RWPE1 (cell line): ENCODE results near the gene ZNF334.

Experiments used
- CTCF ChIA-PET: fragments of 350-600 bp; sonication (Branson Sonifier 250); formaldehyde crosslinking; extraction: SDS; loops from one replicate; lab custom pipeline; 2021; lab: Yijun Ruan, JAX
- POLR2A ChIA-PET: fragments of 400-600 bp; formaldehyde crosslinking; extraction: SDS; loops from one replicate; lab custom pipeline; 2020; ENCODE audit warnings: antibody characterized with exemption; ENCODE audit not compliant: low non-redundant PET; lab: Yijun Ruan, JAX
- DNase-seq: peaks from one replicate; pipeline ENCODE4 v3.0.0; 2012; ENCODE audit warnings: low spot score
- H3K27ac ChIP-seq: fragments of 450-650 bp; 2 replicates; pipeline ENCODE4 v1.5.1; 2017
- CTCF ChIP-seq: fragments of 450-650 bp; conservative IDR thresholded peaks from 2 replicates; pipeline ENCODE4 v1.5.1; 2017; ENCODE audit warnings: low read depth, mild to moderate bottlenecking

Gene ZNF334

GRCh38 chr20:46512943-46513844 is at the start of gene ZNF334:
Gene ZNF334 (minus strand): TSS chr20:46513559. CDS start chr20:46512102, 1,457 bp downstream.
- no peak for TF ChIP-seq CTCF
- CTCF ChIA-PET: interaction anchor here (0.6 kb wide), 1 partner anchor 160 kb away, joined by 3 read pairs; no protein-coding TSS in a partner anchor
- DNase-seq: peak; percentile 45
- H3K27ac ChIP-seq: no peak within 1 kb of the TSS
- POLR2A ChIA-PET: interaction anchor here (0.7 kb wide), 1 partner anchor 43 kb away, joined by 3 read pairs; no protein-coding TSS in a partner anchor

GRCh38 chr20:46562373-46563169 is 49.2 kb upstream of the ZNF334 start:
- DNase-seq: peak; percentile 93
- POLR2A ChIA-PET: no interaction called here
- TF ChIP-seq CTCF: peak; percentile 99
- H3K27ac ChIP-seq: no peak overlapping the region
- CTCF ChIA-PET: interaction anchor here (0.6 to 2.3 kb wide), 22 partner anchors 8 to 493 kb away, joined by 3 to 20 read pairs (median 4); partner anchors contain the start of genes CDH22 and OCSTAMP

GRCh38 chr20:46562009-46562372 is 48.6 kb upstream of the ZNF334 start:
- POLR2A ChIA-PET: no interaction called here
- TF ChIP-seq CTCF: no peak
- no peak overlapping the region for H3K27ac ChIP-seq

GRCh38 chr20:46559685-46560440 is 46.5 kb upstream of the ZNF334 start:
- H3K27ac ChIP-seq: no peak overlapping the region
- no peak for TF ChIP-seq CTCF
- no peak for DNase-seq
- ChIA-PET CTCF (interaction anchor here (1.1 to 1.7 kb wide), 3 partner anchors 9 to 99 kb away, joined by 4 to 6 read pairs (median 4); no protein-coding TSS in a partner anchor), POLR2A (no interaction called here)

More at GRCh38 chr20:46562009-46562372, 48.6 kb upstream of the ZNF334 start:
- no peak for DNase-seq
- CTCF ChIA-PET: interaction anchor here (0.6 to 2.3 kb wide), 11 partner anchors 8 to 494 kb away, joined by 3 to 20 read pairs (median 4); partner anchors contain the start of gene OCSTAMP

- no peak for DNase-seq
- no peak overlapping the region for H3K27ac ChIP-seq
- POLR2A ChIA-PET: no interaction called here
- CTCF ChIA-PET: interaction anchor here (0.6 to 1.7 kb wide), 4 partner anchors 10 to 99 kb away, joined by 3 to 6 read pairs (median 4); no protein-coding TSS in a partner anchor
- no peak for TF ChIP-seq CTCF
Measured at GRCh38 chr20:46559001-46559400, 45.6 kb upstream of the ZNF334 start.
